Neural cell (in vitro differentiated cells): ENCODE data around the gene TOM1. TPM values are rescaled to one million over a fixed set of nuclear protein-coding genes. Genes with fewer than 3 reads are reported as not detected.

ENCODE experiments used
- H2AFZ ChIP-seq: fragments of 200-600, 300-800 bp; sonication (generic), shearing (Covaris generic); 2 replicates; pipeline ENCODE4 v1.6.0; 2014; ENCODE audit warnings: low read depth, mild to moderate bottlenecking, antibody characterized with exemption, low read length, moderate library complexity
- H3F3A ChIP-seq: fragments of 200-600 bp; shearing (Covaris generic); 2 replicates; pipeline ENCODE4 v1.6.1; 2016; ENCODE audit warnings: mild to moderate bottlenecking, moderate library complexity, mixed read lengths, antibody characterized with exemption, low read length; ENCODE audit not compliant: insufficient read depth, poor library complexity, severe bottlenecking
- H3K27ac ChIP-seq: fragments of 200-600, 300-800 bp; sonication (generic), shearing (Covaris generic); 2 replicates; pipeline ENCODE4 v1.5.1; 2014; ENCODE audit warnings: mild to moderate bottlenecking, low read length, moderate library complexity
- H3K27me3 ChIP-seq: fragments of 300-800, 200-600 bp; sonication (generic), shearing (Covaris generic); 2 replicates; pipeline ENCODE4 v1.6.0; 2014; ENCODE audit warnings: mild to moderate bottlenecking, low read depth, low read length, moderate library complexity; ENCODE audit not compliant: insufficient read depth
- H3K36me3 ChIP-seq: fragments of 300-800, 200-600 bp; sonication (generic), shearing (Covaris generic); 2 replicates; pipeline ENCODE4 v1.5.1; 2014; ENCODE audit warnings: mild to moderate bottlenecking, antibody characterized with exemption, low read length, moderate library complexity; ENCODE audit not compliant: insufficient read depth
- H3K4me2 ChIP-seq: fragments of 300-800, 200-600 bp; sonication (generic), shearing (Covaris generic); 2 replicates; pipeline ENCODE4 v1.6.0; 2014; ENCODE audit warnings: mild to moderate bottlenecking, low read length
- H3K4me3 ChIP-seq: fragments of 300-800, 200-600 bp; sonication (generic), shearing (Covaris generic); 2 replicates; pipeline ENCODE4 v1.5.1; 2014; ENCODE audit warnings: mild to moderate bottlenecking, low read length, moderate library complexity
- H3K79me2 ChIP-seq: fragments of 200-600 bp; shearing (Covaris generic); replicated peaks from 2 replicates; pipeline ENCODE4 v1.6.0; 2014; ENCODE audit warnings: mild to moderate bottlenecking, low read length, moderate library complexity; ENCODE audit not compliant: insufficient read depth
- H3K9ac ChIP-seq: fragments of 300-800, 200-600 bp; sonication (generic), shearing (Covaris generic); 2 replicates; pipeline ENCODE4 v1.6.1; 2016; ENCODE audit warnings: mild to moderate bottlenecking, low read length, mixed read lengths
- H3K9me2 ChIP-seq: fragments of 200-600 bp; shearing (Covaris generic); 2 replicates; pipeline ENCODE4 v1.6.1; 2016; ENCODE audit warnings: mild to moderate bottlenecking, low read length, mixed read lengths; ENCODE audit not compliant: insufficient read depth
- H3K9me3 ChIP-seq: fragments of 200-600, 300-800 bp; sonication (generic), shearing (Covaris generic); 2 replicates; pipeline ENCODE4 v1.6.1; 2016; ENCODE audit warnings: mild to moderate bottlenecking, mixed run types, low read length, moderate library complexity, mixed read lengths
- H4K20me1 ChIP-seq: fragments of 200-600 bp; shearing (Covaris generic); 2 replicates; pipeline ENCODE4 v1.6.1; 2016; ENCODE audit warnings: mild to moderate bottlenecking, mixed run types; ENCODE audit not compliant: insufficient read depth
- EP300 ChIP-seq: fragments of 450-650 bp; conservative IDR thresholded peaks from 2 replicates; pipeline ENCODE4 v1.6.1; 2014; ENCODE audit warnings: antibody characterized with exemption, mild to moderate bottlenecking, moderate library complexity; ENCODE audit not compliant: poor library complexity, severe bottlenecking
- EZH2 ChIP-seq: fragments of 200-600, 300-800 bp; shearing (Covaris generic), sonication (generic); IDR thresholded peaks from 2 replicates; pipeline ENCODE4 v1.6.1; 2014; ENCODE audit warnings: antibody characterized with exemption, low read length, borderline replicate concordance, mild to moderate bottlenecking; ENCODE audit not compliant: insufficient read depth, poor library complexity, severe bottlenecking
- MXI1 ChIP-seq: fragments of 450-650 bp; conservative IDR thresholded peaks from 2 replicates; pipeline ENCODE4 v1.6.1; 2014; ENCODE audit warnings: antibody characterized with exemption, mild to moderate bottlenecking; ENCODE audit not compliant: poor library complexity, severe bottlenecking
- RAD21 ChIP-seq: fragments of 450-650 bp; conservative IDR thresholded peaks from 2 replicates; pipeline ENCODE4 v1.6.1; 2014; ENCODE audit warnings: antibody characterized with exemption, mild to moderate bottlenecking, moderate library complexity
- SMC3 ChIP-seq: fragments of 450-650 bp; conservative IDR thresholded peaks from 2 replicates; pipeline ENCODE4 v1.6.1; 2014; ENCODE audit warnings: antibody characterized with exemption, mild to moderate bottlenecking, moderate library complexity; ENCODE audit not compliant: poor library complexity
- polyA plus RNA-seq: library from polyadenylated mRNA; depleted of rRNA; stranded (reverse); fragments of >200 nt; gene quantifications from 2 replicates; pipeline ENCODE4 v1.2.3, GENCODE V29; 2014
- TF ChIP-seq, protein P1 (sequence below): fragments of 450-650 bp; IDR thresholded peaks from 2 replicates; pipeline ENCODE4 v1.5.1; 2014; ENCODE audit warnings: antibody characterized with exemption, mild to moderate bottlenecking, moderate library complexity; ENCODE audit not compliant: poor library complexity, severe bottlenecking
- TF ChIP-seq, protein P2 (sequence below): IDR thresholded peaks from 2 replicates; pipeline ENCODE4 v1.6.1; 2012; ENCODE audit warnings: borderline replicate concordance

Gene TOM1
- polyA plus RNA-seq, 1 donor from 2014 or later = 13.3 TPM

DNA sequence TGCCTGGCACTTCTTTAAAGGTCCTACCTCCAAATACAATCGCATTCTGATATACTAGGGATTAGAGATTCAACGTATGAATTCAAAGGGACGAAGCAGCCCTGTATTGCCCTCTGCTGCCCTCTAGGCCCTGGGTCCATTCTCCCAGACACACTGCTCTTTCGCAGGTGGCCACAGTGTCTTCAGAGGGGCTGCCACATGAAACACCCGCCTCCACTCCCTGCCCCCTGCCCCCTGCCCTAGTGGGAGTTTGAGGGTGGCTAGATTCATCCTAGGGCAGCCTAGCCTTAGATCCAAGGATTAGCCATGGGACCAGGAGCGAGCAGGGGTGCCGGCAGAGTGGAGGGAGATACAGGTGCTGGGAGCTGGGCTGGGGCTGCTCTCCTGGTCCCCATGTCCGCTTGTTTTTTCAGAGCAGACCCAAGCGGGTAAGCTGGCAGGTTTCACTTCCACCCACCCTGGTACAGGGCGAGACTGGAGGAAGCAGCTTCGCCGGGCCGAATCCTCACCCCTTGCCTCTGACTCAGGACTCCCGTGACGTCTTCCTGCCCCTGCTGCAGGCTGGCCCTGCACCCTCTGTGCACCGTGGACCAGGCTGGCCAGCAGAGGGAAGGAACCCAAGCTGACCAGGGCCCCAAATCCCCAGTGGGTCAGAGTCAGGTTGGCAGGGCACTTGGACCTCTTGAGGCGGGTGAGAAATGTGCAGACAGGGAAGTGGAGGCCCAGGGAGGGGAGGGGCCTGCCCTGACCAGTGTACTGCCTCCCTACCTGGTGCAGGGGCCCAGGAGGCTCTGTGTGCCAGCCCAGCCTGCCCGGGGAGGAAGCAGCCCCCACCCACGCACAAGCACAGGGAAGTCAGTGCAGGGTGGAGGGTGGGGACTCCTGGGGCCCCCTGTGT lies 52.8 kb downstream of the TOM1 start:
- Histone ChIP-seq H3K9me2 (no peaks in the 10 kb centered on the region), H3F3A (no peaks in the 10 kb centered on the region), H3K4me3 (no peak overlapping the region), H3K9me3 (no peaks in the 10 kb centered on the region), H3K36me3 (no peaks in the 10 kb centered on the region), H3K79me2 (no peaks in the 10 kb centered on the region), H3K27me3 (no peaks in the 10 kb centered on the region), H2AFZ (no peak overlapping the region), H3K27ac (no peak overlapping the region), H4K20me1 (no peaks in the 10 kb centered on the region), H3K9ac (no peak overlapping the region), H3K4me2 (no peak overlapping the region)
- no peak for TF ChIP-seq EP300

DNA sequence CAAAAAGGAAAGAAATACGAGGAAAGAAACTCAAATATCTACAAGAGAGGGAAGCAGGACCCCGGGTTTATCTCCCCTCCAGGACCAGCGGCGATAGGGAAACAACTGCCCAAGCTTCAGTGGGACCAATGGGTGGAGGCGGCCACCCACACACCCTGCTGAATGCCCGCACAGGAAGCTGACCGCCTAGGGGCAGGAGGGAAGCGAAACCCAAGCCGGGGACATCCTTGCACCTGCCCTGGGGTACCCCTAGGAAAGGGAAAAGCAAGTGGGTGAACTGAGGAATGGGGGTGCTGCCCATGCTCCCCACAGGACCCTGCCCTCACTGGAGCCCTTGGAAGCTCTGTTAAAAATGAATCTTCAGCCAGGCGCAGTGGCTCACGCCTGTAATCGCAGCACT lies 53.6 kb downstream of the TOM1 start:
- Histone ChIP-seq H3K79me2 (no peaks in the 10 kb centered on the region), H3K4me2 (no peak overlapping the region), H3K4me3 (no peak overlapping the region), H3K27ac (no peak overlapping the region), H3K9me2 (no peaks in the 10 kb centered on the region), H3K9me3 (no peaks in the 10 kb centered on the region), H2AFZ (no peak overlapping the region), H3K9ac (no peak overlapping the region), H3F3A (no peaks in the 10 kb centered on the region), H4K20me1 (no peaks in the 10 kb centered on the region), H3K36me3 (no peaks in the 10 kb centered on the region), H3K27me3 (no peaks in the 10 kb centered on the region)
- TF ChIP-seq EP300 (no peak), SMC3 (no peak), EZH2 (no peak), RAD21 (no peak), MXI1 (no peak)
- TF ChIP-seq, protein P1, sequence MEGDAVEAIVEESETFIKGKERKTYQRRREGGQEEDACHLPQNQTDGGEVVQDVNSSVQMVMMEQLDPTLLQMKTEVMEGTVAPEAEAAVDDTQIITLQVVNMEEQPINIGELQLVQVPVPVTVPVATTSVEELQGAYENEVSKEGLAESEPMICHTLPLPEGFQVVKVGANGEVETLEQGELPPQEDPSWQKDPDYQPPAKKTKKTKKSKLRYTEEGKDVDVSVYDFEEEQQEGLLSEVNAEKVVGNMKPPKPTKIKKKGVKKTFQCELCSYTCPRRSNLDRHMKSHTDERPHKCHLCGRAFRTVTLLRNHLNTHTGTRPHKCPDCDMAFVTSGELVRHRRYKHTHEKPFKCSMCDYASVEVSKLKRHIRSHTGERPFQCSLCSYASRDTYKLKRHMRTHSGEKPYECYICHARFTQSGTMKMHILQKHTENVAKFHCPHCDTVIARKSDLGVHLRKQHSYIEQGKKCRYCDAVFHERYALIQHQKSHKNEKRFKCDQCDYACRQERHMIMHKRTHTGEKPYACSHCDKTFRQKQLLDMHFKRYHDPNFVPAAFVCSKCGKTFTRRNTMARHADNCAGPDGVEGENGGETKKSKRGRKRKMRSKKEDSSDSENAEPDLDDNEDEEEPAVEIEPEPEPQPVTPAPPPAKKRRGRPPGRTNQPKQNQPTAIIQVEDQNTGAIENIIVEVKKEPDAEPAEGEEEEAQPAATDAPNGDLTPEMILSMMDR = no peak
- TF ChIP-seq, protein P2, sequence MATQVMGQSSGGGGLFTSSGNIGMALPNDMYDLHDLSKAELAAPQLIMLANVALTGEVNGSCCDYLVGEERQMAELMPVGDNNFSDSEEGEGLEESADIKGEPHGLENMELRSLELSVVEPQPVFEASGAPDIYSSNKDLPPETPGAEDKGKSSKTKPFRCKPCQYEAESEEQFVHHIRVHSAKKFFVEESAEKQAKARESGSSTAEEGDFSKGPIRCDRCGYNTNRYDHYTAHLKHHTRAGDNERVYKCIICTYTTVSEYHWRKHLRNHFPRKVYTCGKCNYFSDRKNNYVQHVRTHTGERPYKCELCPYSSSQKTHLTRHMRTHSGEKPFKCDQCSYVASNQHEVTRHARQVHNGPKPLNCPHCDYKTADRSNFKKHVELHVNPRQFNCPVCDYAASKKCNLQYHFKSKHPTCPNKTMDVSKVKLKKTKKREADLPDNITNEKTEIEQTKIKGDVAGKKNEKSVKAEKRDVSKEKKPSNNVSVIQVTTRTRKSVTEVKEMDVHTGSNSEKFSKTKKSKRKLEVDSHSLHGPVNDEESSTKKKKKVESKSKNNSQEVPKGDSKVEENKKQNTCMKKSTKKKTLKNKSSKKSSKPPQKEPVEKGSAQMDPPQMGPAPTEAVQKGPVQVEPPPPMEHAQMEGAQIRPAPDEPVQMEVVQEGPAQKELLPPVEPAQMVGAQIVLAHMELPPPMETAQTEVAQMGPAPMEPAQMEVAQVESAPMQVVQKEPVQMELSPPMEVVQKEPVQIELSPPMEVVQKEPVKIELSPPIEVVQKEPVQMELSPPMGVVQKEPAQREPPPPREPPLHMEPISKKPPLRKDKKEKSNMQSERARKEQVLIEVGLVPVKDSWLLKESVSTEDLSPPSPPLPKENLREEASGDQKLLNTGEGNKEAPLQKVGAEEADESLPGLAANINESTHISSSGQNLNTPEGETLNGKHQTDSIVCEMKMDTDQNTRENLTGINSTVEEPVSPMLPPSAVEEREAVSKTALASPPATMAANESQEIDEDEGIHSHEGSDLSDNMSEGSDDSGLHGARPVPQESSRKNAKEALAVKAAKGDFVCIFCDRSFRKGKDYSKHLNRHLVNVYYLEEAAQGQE = no peak
